Fibroblast of lung (primary cell): Measurements from ENCODE around the gene RAET1G.

Experiments
- EZH2 ChIP-seq: IDR thresholded peaks from 2 replicates; pipeline ENCODE4 v1.5.1; 2012; ENCODE audit warnings: low read length, control low read depth, mild to moderate bottlenecking; ENCODE audit errors: missing control alignments
- TF ChIP-seq, protein P1 (sequence below), 2 donors: IDR thresholded peaks in 1 of 2; conservative IDR thresholded peaks in 1 of 2; 1 replicate in 1 of 2; 2 replicates in 1 of 2; pipeline ENCODE4 v1.5.1; 2011 to 2012; ENCODE audit warnings: low read length in 2 of 2, control low read depth in 1 of 2, inconsistent platforms in 1 of 2, low read depth in 1 of 2, mild to moderate bottlenecking in 1 of 2

DNA sequence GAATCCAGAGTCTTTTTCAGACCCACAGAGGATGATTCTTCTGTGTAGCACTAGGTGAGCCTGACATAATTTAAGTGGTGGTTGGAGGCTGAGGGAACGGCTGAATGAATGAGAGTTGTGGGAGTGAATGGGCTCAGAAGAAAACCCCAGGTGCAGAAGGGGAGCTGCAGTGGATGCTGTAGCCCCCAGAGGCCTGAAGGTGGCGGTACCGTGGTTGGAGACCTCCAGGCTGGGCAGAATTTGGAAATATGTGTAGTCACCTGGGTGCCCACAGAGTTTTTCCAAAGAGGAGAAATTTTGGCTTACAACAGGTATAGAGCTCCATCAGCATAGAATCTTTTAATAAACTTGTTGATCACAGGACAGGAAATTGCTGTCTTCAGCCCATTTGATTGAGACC, 6.5 kb upstream of the RAET1G start:
- TF ChIP-seq, protein P1, sequence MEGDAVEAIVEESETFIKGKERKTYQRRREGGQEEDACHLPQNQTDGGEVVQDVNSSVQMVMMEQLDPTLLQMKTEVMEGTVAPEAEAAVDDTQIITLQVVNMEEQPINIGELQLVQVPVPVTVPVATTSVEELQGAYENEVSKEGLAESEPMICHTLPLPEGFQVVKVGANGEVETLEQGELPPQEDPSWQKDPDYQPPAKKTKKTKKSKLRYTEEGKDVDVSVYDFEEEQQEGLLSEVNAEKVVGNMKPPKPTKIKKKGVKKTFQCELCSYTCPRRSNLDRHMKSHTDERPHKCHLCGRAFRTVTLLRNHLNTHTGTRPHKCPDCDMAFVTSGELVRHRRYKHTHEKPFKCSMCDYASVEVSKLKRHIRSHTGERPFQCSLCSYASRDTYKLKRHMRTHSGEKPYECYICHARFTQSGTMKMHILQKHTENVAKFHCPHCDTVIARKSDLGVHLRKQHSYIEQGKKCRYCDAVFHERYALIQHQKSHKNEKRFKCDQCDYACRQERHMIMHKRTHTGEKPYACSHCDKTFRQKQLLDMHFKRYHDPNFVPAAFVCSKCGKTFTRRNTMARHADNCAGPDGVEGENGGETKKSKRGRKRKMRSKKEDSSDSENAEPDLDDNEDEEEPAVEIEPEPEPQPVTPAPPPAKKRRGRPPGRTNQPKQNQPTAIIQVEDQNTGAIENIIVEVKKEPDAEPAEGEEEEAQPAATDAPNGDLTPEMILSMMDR (conservative IDR thresholded peaks at IDR 0.05 in 1 of 2, IDR thresholded peaks at IDR 0.05 in 1 of 2; ENCODE audit: low read depth in 1 of 2, low read length in 2 of 2): peak; percentile 21 to 56
- TF ChIP-seq EZH2: no peak
